RWPE2 (cell line): ENCODE measurements around the gene PRPF18.

ENCODE experiments used
- ATAC-seq: fragments of 200-7000 bp; cut with Tn5 transposase; 3 replicates; pipeline ENCODE4 v1.9.1; 2021; ENCODE audit warnings: low read depth
- DNase-seq: peaks from one replicate; pipeline ENCODE4 v3.0.0-alpha.2; 2020; ENCODE audit warnings: low spot score
- H3K27ac ChIP-seq: fragments of 450-650 bp; 2 replicates; pipeline ENCODE4 v1.5.1; 2017; ENCODE audit warnings: mild to moderate bottlenecking; ENCODE audit not compliant: poor library complexity, severe bottlenecking
- H3K27me3 ChIP-seq: fragments of 250-450 bp; sonication (Bioruptor Pico); 2 replicates; pipeline ENCODE4 v1.5.1; 2021; ENCODE audit warnings: mild to moderate bottlenecking, moderate library complexity; ENCODE audit not compliant: insufficient read depth, poor library complexity, severe bottlenecking
- H3K36me3 ChIP-seq: fragments of 250-450 bp; sonication (Bioruptor Pico); 2 replicates; pipeline ENCODE4 v1.5.1; 2020; ENCODE audit warnings: low read depth, mild to moderate bottlenecking, moderate library complexity
- H3K4me1 ChIP-seq: fragments of 250-450 bp; sonication (Bioruptor Pico); 2 replicates; pipeline ENCODE4 v1.5.1; 2021; ENCODE audit warnings: mild to moderate bottlenecking, moderate library complexity; ENCODE audit not compliant: insufficient read depth, poor library complexity, severe bottlenecking
- H3K4me3 ChIP-seq: fragments of 250-450 bp; sonication (Bioruptor Pico); 2 replicates; pipeline ENCODE4 v1.5.1; 2021; ENCODE audit warnings: mild to moderate bottlenecking, moderate library complexity; ENCODE audit not compliant: severe bottlenecking
- H3K9me3 ChIP-seq: fragments of 250-450 bp; sonication (Bioruptor Pico); 2 replicates; pipeline ENCODE4 v1.5.1; 2021; ENCODE audit warnings: mild to moderate bottlenecking, moderate library complexity; ENCODE audit not compliant: severe bottlenecking
- TF ChIP-seq, protein P1 (sequence below): fragments of 450-650 bp; IDR thresholded peaks from one replicate; pipeline ENCODE4 v1.5.1; 2017; ENCODE audit warnings: mild to moderate bottlenecking, moderate library complexity; ENCODE audit not compliant: poor library complexity, severe bottlenecking

PRPF18 gene

DNA sequence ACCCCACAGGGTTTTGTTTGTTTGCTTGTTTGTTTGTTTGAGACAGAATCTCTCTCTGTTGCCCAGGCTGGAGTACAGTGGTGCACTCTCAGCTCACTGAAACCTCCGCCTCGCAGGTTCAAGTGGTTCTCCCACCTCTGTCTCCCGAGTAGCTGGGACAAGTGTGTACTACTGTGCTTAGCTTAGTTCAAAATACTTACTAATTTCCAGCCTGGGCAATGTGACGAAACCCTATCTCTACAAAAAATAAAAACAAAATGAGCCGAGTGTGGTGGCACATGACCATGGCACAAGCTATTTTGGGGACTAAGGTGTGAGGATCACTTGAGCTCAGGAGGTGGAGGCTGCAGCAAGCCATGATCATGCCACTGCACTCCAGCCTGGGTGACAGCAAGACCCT is 15.2 kb upstream of the PRPF18 start:
- Histone ChIP-seq H3K36me3 (no peaks in the 10 kb centered on the region), H3K4me3 (no peak overlapping the region), H3K4me1 (peaks cover 2% of the 10 kb centered on the region), H3K27ac (no peak overlapping the region), H3K9me3 (no peaks in the 10 kb centered on the region), H3K27me3 (no peaks in the 10 kb centered on the region)
- ATAC-seq (no peak), DNase-seq (no peak)
- TF ChIP-seq, protein P1, sequence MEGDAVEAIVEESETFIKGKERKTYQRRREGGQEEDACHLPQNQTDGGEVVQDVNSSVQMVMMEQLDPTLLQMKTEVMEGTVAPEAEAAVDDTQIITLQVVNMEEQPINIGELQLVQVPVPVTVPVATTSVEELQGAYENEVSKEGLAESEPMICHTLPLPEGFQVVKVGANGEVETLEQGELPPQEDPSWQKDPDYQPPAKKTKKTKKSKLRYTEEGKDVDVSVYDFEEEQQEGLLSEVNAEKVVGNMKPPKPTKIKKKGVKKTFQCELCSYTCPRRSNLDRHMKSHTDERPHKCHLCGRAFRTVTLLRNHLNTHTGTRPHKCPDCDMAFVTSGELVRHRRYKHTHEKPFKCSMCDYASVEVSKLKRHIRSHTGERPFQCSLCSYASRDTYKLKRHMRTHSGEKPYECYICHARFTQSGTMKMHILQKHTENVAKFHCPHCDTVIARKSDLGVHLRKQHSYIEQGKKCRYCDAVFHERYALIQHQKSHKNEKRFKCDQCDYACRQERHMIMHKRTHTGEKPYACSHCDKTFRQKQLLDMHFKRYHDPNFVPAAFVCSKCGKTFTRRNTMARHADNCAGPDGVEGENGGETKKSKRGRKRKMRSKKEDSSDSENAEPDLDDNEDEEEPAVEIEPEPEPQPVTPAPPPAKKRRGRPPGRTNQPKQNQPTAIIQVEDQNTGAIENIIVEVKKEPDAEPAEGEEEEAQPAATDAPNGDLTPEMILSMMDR: no peak

DNA sequence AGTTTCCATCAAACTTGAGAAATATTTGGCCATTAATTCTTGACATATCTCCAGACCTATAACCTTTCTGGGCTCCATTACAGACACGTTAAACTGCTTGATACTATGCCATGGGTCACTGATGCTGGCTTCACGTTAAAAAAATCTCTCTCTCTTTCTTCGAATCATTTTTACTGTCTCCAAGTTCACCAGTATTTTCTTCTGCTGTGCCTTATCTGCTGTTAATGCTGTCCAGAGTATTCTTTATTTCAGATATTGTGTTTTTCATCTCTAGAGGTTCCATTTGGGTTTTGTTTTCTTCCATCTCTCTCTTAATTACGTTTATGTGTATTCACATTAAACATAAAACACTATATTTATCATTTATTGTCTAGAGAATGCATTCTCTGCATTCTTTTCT is 12.8 kb upstream of the PRPF18 start:
- no peaks in the 10 kb centered on the region for H3K9me3 ChIP-seq
- TF ChIP-seq, protein P1: no peak
- no peak for ATAC-seq
- H3K4me1 ChIP-seq: peaks cover 2% of the 10 kb centered on the region
- H3K36me3 ChIP-seq: no peaks in the 10 kb centered on the region
- no peak overlapping the region for H3K4me3 ChIP-seq
- no peak for DNase-seq
- no peak overlapping the region for H3K27ac ChIP-seq
- H3K27me3 ChIP-seq: no peaks in the 10 kb centered on the region

DNA sequence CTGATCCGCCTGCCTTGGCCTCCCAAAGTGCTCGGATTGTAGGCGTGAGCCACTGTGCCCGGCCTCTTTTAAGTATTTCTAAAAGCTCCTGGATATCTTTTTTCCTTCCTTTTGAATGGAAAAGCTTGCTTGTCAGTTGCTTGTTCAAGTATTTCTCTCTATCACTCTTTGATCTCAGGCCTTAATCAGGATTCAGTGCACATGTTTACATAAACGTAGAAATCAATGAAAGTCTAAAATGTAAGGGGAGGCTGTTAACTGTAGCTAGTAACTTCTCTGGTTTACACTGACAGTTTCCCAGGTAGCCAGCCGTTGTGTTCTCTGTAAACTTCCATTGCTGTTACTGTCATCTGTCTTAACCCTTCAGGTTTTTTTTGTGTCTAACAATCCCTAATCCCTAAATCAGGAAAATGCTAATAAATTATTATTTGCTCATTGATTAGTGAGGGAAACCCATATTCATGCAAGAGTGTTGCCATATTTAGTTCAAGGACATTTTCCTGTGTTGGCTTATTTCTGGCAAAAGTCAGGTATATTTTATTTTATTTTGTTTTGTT is 1.5 kb upstream of the PRPF18 start:
- DNase-seq (no peak), ATAC-seq (no peak)
- Histone ChIP-seq H3K9me3 (no peaks in the 10 kb centered on the region), H3K27ac (no peak overlapping the region), H3K36me3 (peaks cover 9% of the 10 kb centered on the region; the same call in 1 of the 2 replicates), H3K27me3 (no peaks in the 10 kb centered on the region), H3K4me3 (no peak overlapping the region), H3K4me1 (peaks cover 5% of the 10 kb centered on the region)
- TF ChIP-seq, protein P1: no peak

DNA sequence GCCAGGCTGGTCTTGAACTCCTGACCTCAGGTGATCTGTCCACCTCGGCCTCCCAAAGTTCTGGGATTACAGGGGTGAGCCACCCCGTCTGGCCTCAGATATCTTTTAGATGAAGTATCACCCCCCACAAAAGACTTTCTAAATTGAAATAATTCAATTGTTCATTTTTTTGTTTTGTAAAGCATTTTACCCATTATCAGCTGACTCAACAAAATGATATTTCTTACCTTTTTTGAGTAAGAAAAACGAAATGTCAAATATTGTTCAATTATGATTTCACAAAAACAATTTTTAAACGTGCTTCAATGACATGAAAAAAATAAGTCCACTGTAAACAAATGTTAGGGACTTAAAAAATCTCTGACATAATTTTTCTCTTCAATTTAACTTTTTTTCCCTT is 822 bp upstream of the PRPF18 start:
- no peak overlapping the region for H3K4me3 ChIP-seq
- H3K27ac ChIP-seq: no peak overlapping the region
- peaks cover 5% of the 10 kb centered on the region for H3K4me1 ChIP-seq
- DNase-seq (no peak), ATAC-seq (no peak)
- TF ChIP-seq, protein P1: no peak
- no peaks in the 10 kb centered on the region for H3K27me3 ChIP-seq
- H3K9me3 ChIP-seq: no peaks in the 10 kb centered on the region
- H3K36me3 ChIP-seq: peaks cover 9% of the 10 kb centered on the region; the same call in 1 of the 2 replicates

DNA sequence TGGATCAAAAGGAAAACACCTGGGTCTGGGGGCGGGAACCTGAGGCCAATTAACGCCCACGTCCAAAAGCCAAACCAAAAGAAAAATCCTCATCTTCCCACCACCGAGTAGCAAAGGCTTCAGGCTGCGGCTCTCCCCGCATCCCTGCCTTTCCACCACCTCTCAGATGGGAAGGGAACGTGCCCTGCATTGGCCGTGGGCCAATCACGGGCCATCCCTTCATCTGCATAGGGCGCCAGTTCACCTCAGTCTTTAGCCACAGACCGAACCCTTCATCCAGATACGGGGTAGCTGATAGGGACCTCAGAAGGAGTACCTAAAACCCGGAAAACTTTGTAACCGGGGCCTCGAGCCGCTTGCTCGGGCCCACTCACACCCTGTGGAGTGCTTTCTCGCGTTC is 626 bp downstream of the PRPF18 start:
- H3K27ac ChIP-seq: no peak overlapping the region
- TF ChIP-seq, protein P1: no peak

More for the DNA sequence above, 626 bp downstream of the PRPF18 start:
- no peak for DNase-seq
- H3K36me3 ChIP-seq: peaks cover 14% of the 10 kb centered on the region
- ATAC-seq: peak; percentile 26
- no peaks in the 10 kb centered on the region for H3K9me3 ChIP-seq
- H3K4me1 ChIP-seq: peaks cover 5% of the 10 kb centered on the region
- H3K27me3 ChIP-seq: no peaks in the 10 kb centered on the region
- H3K4me3 ChIP-seq: peak overlapping the region; percentile 54
